Measurements from ENCODE around the gene SLC46A2. TPM values are rescaled to one million over a fixed set of nuclear protein-coding genes. Genes with fewer than 3 reads are reported as not detected.

Gene SLC46A2
- total and polyA plus RNA-seq, 2 of the 13 experiments (the other 11 are each of a cell fraction or from before 2014, with no cell fraction given), result not detected

GRCh38 chr9:112886351-112886750 lies 4.3 kb downstream of the SLC46A2 start:
- intact Hi-C loops (cut with micrococcal nuclease; ENCODE audit: unreplicated experiment), result no loop called here
- H3K27ac ChIP-seq (ENCODE audit: extremely low read length, insufficient read depth, low read length), result no peak overlapping the region
- no peak overlapping the region for H2AFZ ChIP-seq (ENCODE audit: low read length)
- no peak overlapping the region for H3K4me3 ChIP-seq (replicated peaks in 1 of 3; ENCODE audit: insufficient read depth in 1 of 3, low read depth in 2 of 3, low read length in 3 of 3)
- no peaks in the 10 kb centered on the region for H4K20me1 ChIP-seq (ENCODE audit: insufficient read depth, low read length)
- no peaks in the 10 kb centered on the region for H3K4me1 ChIP-seq (ENCODE audit: insufficient read depth, low read length)
- H3K9me3 ChIP-seq (ENCODE audit: low read length), result no peaks in the 10 kb centered on the region
- in situ Hi-C loops (cut with HindIII; ENCODE audit: extremely low pct_ligation_motif_present, low pct_unique_long_range_greater_than_20kb), result no loop called here
- H3K9ac ChIP-seq (ENCODE audit: insufficient read depth, low read depth, low read length), result no peak overlapping the region
- ChIA-PET POLR2A (no interaction called here), CTCF (ENCODE audit: low intra/inter-chr PET ratio, low total read pairs) (no interaction called here)
- ATAC-seq, result no peak
- DNase-seq (ENCODE audit: low spot score), result no peak
- H3K27me3 ChIP-seq (ENCODE audit: control insufficient read depth in 1 of 2, insufficient read depth in 2 of 2, low read length in 2 of 2), result peaks cover 0 to 5% of the 10 kb centered on the region in 2 experiments; a peak in 1 of 5 replicates
- no peaks in the 10 kb centered on the region for H3K79me2 ChIP-seq (ENCODE audit: insufficient read depth, low read length)
- no peak for TF ChIP-seq ZNF839 (CRISPR knock-in tag; IDR thresholded peaks at IDR 0.05; ENCODE audit: borderline replicate concordance)
- no peak for TF ChIP-seq SALL1 (CRISPR knock-in tag; IDR thresholded peaks at IDR 0.05)
- no peak for TF ChIP-seq NONO (IDR thresholded peaks at IDR 0.05)
- no peak for TF ChIP-seq NONO (CRISPR knock-in tag; conservative IDR thresholded peaks at IDR 0.05)
- no peak for TF ChIP-seq EED (CRISPR knock-in tag; IDR thresholded peaks at IDR 0.05)
- no peak for TF ChIP-seq SMYD3 (CRISPR knock-in tag; IDR thresholded peaks at IDR 0.05)
- no peak for TF ChIP-seq ISX (CRISPR knock-in tag; conservative IDR thresholded peaks at IDR 0.05)
- no peak for TF ChIP-seq HOXD1 (CRISPR knock-in tag; IDR thresholded peaks at IDR 0.05)
- no peaks in the 10 kb centered on the region for H3K36me3 ChIP-seq (replicated peaks in 1 of 2; ENCODE audit: control insufficient read depth in 1 of 2, insufficient read depth in 2 of 2, low read length in 2 of 2)
- BruUV-seq (replicated peaks), result no TSS peak
- no peak for FAIRE-seq
- H3K4me2 ChIP-seq (ENCODE audit: low read depth, low read length), result no peak overlapping the region
- 56% methylated on average over 1 of the region's 4 CpGs for WGBS (ENCODE audit: low lambda C conversion rate)

DNA sequence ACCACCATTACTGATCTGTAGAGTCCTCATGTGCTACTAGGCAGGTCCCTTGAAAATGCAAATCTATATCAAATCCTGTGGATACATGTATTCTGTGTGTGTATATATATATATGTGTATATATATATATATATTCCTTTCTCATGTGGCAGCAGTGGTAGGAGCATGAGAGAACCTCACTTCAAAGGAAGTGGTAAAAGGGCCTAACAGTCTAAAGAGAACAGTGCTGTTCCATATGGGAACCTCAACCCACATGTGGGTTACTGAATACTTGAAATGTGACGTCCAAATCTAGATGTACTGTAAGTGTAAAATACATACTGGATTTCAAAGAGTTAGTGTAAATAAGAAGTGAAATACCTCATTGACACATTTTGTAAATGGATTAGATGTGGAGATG lies 5.4 kb downstream of the SLC46A2 start:
- Histone ChIP-seq H3K4me3 (replicated peaks in 1 of 3; ENCODE audit: insufficient read depth in 1 of 3, low read depth in 2 of 3, low read length in 3 of 3) (no peak overlapping the region), H3K27me3 (ENCODE audit: control insufficient read depth in 1 of 2, insufficient read depth in 2 of 2, low read length in 2 of 2) (no peaks in the 10 kb centered on the region), H4K20me1 (ENCODE audit: insufficient read depth, low read length) (no peaks in the 10 kb centered on the region), H3K9ac (ENCODE audit: insufficient read depth, low read depth, low read length) (no peak overlapping the region), H3K4me1 (ENCODE audit: insufficient read depth, low read length) (no peaks in the 10 kb centered on the region), H2AFZ (ENCODE audit: low read length) (no peak overlapping the region), H3K4me2 (ENCODE audit: low read depth, low read length) (no peak overlapping the region), H3K9me3 (ENCODE audit: low read length) (no peaks in the 10 kb centered on the region), H3K27ac (ENCODE audit: extremely low read length, insufficient read depth, low read length) (no peak overlapping the region), H3K36me3 (replicated peaks in 1 of 2; ENCODE audit: control insufficient read depth in 1 of 2, insufficient read depth in 2 of 2, low read length in 2 of 2) (no peaks in the 10 kb centered on the region), H3K79me2 (ENCODE audit: insufficient read depth, low read length) (no peaks in the 10 kb centered on the region)
- FAIRE-seq (no peak), ATAC-seq (no peak), DNase-seq (ENCODE audit: low spot score) (no peak)
- ChIA-PET POLR2A (no interaction called here), CTCF (ENCODE audit: low intra/inter-chr PET ratio, low total read pairs) (no interaction called here)
- intact Hi-C loops (cut with micrococcal nuclease; ENCODE audit: unreplicated experiment), result no loop called here
- no TSS peak for BruUV-seq (replicated peaks)
- in situ Hi-C loops (cut with HindIII; ENCODE audit: extremely low pct_ligation_motif_present, low pct_unique_long_range_greater_than_20kb), result no loop called here
- 82% methylated on average over 1 of the region's 1 CpG for WGBS (ENCODE audit: low lambda C conversion rate)
- TF ChIP-seq GLMP (CRISPR knock-in tag; IDR thresholded peaks at IDR 0.05; ENCODE audit: borderline replicate concordance), result no peak
- no peak for TF ChIP-seq DRAP1 (CRISPR knock-in tag; IDR thresholded peaks at IDR 0.05)
- TF ChIP-seq MBNL3 (CRISPR knock-in tag; conservative IDR thresholded peaks at IDR 0.05), result no peak
- no peak for TF ChIP-seq ZNF646 (CRISPR knock-in tag; IDR thresholded peaks at IDR 0.05)
- TF ChIP-seq SAP130 (CRISPR knock-in tag; IDR thresholded peaks at IDR 0.05; ENCODE audit: low read depth), result no peak
